Activated CD8-positive, alpha-beta memory T cell treated with anti-CD3 and anti-CD28 coated beads for 4 hours (primary cell): ENCODE measurements around the gene ARV1.
A peak's percentile ranks its signal among the peaks of the same experiment; 100 is the strongest.

Source experiments
- DNase-seq, 2 donors: peaks; one replicate each; pipeline ENCODE4 v3.0.0-alpha.2; 2020; ENCODE audit warnings: low read depth in 2 of 2

Gene ARV1

DNA sequence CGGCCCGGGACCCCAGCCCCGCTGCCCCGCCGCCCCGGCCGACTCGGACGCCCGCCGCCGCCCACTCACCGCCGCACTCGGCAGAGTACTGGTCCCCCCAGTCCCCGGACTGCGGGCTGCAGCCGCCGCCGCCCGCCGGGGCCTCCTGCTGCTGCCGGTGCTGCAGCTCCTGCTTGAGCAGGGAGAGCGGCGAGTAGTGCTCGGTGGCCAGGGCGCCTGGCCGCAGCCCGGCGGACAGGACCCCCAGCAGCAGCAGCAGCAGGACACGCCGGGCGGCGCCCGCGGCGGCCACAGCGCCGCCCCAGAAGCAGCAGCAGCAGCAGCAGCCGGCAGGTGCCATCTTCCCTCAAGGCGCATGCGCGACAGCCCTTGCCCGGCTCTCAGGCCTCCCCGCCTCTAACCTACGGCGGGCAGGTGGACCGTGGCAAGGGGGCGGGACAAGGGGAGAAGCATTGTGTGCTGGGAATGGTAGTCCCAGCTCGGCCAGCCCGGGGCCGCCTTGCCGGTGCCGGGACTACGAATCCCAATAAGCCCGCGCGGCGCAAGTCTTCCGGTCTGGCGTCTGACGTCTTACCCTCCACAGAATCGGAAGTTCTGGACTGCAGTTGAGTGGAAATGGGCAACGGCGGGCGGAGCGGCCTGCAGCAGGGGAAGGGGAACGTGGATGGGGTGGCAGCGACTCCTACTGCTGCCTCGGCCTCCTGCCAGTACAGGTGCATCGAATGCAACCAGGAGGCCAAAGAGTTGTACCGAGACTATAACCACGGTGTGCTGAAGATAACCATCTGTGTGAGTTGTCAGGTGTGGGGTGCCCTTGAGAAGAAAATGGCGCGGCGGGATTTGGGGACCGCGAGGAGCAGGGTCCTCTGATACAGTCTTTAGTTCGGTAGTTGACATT is at the start of gene ARV1, which contains the start of gene TTC13:
ARV1 (plus strand) TSS at position 604 of the 898 bp plus-strand sequence; CDS start at position 616, 12 bp downstream.
TTC13 (minus strand) TSS at position 371 of the 898 bp plus-strand sequence; CDS start at position 340, 31 bp downstream.
- DNase-seq = peak; percentile 91 to 98

DNA sequence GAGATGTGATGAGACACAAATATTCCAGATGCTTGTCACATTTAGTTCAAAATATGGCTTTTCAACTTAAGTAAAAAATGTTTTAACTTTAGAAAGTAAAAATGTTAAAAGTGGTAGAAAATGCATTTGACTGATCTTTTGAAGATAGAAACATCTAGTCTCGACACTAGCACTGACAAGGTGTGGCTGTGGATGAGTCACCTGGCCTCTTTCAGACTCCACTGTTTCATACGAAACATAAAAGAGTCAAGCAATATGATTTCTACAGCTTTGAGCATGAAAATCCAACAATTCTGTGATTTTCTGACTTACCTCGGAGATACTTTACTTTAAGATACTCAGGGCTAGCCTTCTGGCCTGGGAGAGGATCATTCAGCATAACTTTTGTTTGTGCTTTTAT is 47.9 kb upstream of the ARV1 start:
- no peak for DNase-seq

DNA sequence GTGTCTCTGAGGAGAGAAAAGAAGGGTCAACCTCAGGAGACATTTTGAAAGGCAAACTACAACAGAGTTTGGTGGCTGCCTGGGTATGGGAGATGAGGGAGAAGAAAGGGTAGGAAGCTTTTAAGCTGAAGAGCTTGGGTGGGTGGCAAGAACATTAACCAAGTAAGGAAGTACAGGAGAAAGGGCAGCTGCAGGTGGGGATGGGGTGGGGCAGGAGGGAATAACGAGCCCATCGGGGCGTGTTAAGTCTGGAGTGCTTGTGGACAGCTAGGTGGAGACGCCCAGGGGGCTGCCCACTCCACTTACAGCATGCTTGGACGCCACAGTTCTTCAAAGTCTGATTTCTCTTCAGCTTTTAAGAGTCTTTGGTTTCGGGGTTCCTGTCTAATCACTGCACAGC is 43.0 kb upstream of the ARV1 start:
- no peak for DNase-seq

DNA sequence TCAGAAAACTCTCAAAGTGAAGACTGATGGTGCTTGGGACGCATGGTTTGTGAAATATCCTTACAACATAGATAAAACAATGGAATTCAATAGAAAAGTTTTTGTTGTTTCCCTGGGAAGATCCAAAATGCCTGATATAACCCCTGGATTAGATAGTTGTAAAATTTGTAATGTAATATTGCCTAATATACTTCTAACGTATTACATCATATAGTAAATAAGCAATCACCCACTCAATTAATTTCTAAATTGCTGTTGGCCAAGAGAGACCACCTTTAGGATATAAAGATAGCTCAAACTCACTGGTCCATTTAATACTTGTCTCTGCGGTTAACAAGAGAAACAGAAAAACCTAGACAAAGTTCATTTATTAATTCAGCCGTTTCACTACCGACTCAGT is 42.4 kb upstream of the ARV1 start:
- DNase-seq = no peak

DNA sequence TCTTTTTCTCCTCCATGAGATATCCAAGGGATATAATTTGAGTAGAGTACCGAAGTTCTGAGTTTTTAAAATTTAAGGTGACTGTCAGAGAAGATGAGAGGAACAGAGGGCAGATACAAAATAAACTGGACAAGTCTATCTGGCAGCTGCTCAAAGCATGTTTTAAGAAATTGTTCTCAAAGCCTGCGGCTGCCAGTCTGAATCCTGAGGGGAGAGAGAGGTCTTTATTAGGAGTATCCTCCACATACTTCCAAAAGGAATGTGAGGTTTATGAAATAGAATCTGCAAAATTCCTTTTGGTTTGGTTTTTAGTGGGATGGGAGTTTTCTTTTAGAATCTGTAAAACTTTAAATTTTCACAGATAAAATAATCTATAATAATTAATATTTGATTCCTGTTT is 41.5 kb upstream of the ARV1 start:
- DNase-seq = no peak

DNA sequence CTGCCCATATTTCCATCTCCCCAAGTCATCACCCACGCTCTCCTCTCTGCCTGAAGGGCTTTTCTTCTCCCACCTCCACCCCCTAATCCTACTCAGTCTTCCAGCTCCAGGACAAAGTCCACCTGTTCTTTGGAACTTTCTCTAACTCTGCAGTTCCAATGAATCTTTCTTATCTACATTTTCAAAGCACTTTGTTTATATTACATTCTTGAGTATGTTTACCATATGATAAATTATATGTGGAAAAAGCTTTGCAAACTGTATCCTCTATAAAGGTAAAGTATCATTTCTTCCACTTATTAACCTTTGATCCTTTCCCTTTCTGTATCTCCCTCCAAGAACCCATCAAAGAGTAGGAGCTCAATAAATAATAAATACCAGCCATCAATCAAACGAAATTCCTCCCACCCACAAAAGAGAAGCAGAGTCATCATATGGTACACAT is 39.9 kb upstream of the ARV1 start:
- no peak for DNase-seq

DNA sequence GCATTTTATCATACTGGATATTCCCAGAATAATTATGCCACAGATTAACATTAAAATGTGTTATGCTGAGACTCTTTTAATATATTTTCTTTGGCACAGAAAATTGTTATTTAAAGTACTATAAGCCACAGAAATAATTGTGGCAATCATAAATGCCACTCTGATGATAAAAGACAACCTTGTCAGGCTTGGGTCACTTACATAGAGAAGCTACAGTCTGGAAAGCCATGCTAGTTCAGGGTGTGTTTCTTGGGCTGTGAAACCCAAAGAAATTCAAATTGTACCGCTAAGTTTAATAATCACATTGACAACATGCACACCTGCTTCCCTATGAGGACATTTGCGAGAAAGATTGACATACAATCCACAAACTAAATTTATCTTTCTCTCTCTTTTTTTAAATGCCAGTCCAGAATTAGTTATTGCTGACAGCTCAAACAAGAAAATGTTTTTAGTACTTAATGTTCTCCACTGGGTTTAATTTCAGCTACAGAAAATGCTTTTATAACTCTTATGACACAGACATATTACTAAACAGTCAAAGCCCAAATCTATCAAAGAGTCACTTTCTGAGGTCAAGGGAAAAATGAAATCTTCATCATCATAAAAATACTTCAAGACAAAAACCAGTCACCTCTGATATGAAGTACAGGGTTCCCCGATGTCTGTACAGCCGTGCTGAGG is 38.9 kb upstream of the ARV1 start:
- no peak for DNase-seq

DNA sequence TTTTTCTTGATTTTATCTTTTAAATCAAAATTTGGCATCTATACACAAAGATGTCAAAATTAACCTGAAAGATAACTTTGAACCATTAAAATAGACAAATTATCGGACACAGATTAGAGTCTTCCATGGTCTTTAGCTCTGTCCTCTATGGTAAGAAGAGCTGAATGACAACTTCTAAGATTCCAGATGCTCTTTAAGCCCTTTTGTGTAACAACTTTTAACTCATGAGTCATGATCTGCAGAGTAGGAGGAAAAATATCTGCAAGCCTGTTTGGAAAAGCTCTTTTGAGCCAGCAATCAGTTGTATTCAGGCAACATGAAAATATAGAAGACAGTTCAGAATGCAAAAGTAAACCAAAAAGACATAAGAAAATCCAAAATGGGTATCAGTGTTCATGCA is 38.0 kb upstream of the ARV1 start:
- no peak for DNase-seq

DNA sequence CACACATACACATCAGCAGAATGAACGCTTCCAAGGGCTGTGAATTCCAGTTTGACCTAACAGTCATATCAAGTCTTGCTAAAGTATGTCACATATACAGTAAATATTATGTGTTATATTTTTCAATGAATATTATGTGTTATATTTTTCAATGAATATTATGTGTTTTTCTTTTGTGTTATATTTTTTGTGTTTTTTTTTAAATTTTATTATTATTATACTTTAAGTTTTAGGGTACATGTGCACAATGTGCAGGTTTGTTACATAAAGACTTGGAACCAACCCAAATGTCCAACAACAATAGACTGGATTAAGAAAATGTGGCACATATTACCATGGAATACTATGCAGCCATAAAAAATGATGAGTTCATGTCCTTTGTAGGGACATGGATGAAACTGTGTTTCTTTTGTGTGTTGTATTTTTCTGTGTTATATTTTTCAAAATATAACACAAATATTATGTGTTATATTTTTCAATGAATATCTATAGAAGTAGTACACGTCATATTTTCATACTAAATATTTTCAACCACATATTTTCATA is 35.8 kb upstream of the ARV1 start:
- no peak for DNase-seq

DNA sequence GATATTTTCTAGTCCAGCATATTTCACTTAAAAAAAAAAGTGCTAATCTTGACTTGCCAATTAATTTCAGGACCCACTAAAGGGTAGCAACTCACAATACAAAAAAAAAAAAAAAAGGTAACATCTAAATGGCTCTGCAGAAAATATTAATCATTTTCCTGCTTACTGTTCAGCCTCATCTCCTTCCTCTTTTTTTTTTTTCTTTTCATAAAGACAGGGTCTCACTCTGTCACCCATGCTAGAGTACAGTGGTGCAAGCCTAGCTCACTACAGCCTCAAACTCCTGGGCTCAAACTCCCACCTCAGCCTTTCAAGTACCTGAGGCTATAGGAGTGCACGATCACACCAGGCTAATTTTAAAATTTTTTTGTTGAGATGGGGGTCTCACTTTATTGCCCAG is 30.6 kb upstream of the ARV1 start:
- no peak for DNase-seq

DNA sequence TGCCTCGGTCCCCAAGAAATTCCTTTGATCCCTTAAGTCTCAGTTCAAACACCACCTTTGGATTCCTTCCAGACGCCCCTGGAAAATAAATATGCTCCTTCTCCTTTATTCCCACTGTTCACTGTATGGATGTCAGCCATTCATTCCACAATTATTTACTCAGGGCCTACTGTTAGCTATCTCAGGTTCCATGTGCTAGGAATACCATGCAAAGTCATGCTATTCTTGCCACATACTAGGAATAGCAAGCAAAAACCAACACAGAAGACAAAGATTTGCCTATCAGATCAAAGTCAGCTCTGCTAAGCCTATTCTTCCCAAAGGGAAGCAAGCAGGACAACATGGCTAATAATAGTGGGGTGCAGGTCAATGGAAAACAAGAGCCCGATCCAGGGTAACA is 30.0 kb upstream of the ARV1 start:
- no peak for DNase-seq

DNA sequence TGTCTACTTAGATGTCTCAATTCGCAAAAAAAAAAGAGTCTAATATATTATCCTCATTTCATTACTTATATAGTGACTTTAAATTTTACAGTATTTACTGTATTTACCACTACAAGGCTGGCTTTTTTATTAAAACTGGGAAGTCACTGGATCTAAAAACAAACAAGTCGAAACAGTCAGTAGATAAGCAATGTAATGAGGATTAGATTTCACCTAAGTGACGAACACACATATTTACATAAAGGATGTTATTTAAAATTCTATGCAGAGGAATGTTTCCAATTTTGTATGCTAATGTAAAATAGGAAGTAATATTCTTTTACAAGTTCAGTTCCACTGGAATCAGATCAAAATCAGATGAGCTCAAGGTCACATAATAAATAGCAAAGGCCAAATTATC is 28.5 kb upstream of the ARV1 start:
- DNase-seq = no peak

DNA sequence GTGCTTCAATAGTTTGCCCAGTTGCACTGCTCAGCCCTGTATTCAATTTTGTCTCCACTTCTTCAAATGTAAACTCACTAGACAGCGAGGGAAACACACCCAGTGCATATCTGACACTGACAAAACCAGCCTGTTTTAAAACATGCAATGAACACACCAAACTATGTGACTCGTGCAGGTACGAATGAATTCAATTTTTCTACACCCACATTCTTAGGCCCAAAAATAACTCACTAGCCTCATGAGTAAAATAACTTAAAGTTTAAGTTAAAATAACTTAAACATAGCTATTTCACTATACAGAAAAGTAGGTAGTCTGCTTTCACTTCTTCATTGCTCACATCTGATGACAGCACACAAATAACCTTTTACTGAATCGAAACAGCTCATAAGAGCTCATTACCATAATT is 21.3 kb upstream of the ARV1 start:
- DNase-seq = no peak

DNA sequence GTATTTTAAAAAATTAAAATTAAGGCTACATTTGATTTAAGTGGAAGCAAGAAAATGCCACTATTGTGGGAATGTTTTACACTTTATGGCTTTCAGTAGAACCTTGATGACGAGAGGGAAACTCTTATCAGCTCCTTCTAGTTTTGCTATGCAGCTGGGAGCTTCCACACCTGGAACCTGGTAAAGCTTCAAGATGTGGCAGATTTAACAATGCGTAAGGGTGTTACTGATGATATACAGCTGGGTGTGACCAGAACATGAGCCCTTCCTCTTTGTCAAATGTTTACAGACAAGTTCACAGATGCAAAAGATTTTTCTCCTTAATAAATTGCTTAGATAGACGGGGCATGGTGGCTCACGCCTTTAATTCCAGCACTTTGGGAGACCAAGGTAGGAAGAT is 20.5 kb upstream of the ARV1 start:
- DNase-seq = no peak

DNA sequence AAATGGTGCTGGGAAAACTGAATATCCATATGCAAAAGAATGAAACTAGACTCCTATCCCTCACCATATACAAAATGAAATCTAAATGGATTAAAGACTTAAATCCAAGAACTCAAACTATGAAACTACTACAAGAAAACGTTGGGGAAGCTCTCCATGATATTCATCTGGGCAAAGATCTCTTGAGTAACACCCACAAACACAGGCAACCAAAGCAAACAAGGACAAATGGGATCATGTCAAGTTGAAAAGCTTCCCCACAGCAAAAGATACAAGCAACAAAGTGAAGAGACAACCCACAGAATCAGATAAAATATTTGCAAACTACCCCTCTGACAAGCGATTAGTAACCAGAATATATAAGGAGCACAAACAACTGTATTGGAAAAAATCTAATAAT is 14.0 kb upstream of the ARV1 start:
- DNase-seq = no peak

DNA sequence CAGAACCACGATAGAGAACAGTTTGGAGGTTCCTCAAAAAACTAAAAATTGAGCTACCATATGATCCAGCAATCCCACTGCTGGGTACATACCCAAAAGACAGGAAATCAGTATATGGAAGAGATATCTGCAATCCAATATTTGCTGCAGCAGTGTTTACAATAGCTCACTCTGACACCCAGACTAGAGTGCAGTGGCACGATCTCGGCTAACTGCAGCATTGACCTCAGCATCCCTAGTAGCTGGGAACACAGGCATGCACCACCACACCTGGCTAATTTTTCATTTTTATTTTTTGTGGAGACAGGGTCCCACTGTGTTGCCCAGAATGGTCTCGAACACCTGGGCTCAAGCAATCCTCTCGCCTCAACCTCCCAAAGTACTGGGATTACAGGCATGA is 13.4 kb upstream of the ARV1 start:
- no peak for DNase-seq

DNA sequence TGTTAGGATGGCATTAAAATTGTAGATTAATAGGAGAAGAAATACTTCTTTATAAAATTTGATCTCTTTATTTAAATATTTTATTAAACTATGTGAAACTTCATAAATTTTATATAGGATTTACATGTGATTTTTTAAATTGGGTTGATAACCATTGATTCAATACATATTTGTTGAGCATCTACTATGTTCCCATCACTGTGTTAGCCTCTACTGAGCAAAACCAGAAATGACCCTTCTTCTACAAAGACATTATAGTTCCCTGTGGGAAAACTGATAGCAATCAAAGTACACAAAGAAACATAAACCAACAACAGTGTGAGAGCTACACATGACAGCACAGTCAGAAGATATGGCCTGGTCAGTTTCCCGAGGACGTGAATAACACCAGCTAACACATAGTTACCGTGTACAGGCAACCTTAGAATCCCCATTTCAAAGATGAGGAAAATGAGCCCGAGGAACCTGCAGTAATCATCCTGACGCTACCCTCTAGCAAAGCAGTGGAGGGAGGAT is 12.5 kb upstream of the ARV1 start:
- no peak for DNase-seq

DNA sequence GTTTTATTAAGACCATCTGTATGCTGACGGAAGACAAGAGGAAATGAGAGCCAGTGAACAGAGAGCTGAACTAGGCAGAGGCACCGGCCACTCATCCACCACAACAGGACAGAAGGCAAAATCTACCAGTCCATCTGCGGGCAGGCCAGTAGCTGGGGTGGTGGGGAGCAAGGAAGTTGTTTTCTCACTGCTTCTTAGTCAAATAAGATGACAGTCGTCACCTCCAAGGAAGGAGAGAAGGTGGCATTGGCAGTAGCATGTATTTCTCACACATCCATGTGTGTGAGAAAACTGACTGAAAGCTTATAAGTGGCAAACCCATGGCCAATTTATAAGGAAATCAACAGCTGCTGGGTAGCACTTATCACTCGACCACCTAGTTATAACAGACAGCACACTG is 8.5 kb upstream of the ARV1 start:
- DNase-seq = no peak

DNA sequence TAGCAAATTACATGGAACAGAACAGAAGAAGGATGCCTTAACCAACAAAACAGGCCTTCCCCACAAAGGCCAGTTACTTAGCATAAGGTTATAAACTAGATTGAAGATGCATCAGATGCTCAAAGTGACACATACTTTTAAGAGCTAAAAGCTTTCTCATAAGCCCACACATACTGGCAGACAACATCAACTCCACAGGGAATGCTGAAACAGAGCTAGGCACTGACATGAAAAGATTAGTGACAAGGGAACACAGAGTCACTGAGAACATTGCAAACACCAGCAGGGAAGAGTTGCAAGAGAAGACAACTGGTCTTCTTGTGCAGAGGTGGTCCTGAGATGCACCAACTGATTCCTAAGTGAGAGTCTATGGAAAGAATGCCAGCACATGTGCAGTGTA is 7.1 kb upstream of the ARV1 start:
- DNase-seq = no peak

DNA sequence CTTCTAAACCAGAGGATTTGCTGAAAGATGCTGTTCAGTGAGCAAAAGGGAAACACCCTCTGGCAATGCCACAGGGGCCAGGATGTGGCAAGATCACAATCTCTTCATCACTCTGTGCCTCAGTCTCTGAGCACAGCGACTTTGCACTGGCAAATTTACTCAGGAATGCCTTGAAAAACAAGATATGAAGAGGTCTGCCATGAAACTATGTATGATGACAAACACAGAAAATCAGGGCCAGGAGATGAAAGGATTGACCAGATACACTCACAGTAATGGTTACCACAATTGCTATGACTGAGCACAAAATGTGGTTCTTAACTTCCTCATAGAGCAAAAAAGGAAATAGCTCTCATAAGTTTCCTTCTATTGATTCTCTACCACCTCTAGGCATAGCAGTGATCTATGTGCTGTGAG is 6.0 kb upstream of the ARV1 start:
- DNase-seq = peak in 1 of 2 donors; percentile 31

DNA sequence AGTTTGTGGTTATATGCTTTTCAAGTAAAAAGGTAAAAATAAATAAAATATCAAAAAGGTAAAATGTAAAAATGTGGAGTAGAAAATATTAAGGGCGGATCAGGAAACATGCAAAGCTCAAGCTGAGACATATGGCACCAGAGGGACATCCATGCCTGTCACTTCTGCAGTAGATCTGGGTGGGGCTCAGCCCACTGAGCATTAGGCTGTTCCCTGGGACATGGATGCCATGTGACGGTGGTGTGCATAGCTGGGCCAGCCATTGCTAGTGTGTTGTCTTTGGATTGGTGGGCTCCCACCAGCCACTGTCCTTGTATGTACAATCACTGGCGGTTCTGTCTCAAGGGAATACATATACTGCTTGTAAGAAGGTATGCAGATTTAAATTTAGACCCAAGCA is 3.3 kb upstream of the ARV1 start:
- no peak for DNase-seq

DNA sequence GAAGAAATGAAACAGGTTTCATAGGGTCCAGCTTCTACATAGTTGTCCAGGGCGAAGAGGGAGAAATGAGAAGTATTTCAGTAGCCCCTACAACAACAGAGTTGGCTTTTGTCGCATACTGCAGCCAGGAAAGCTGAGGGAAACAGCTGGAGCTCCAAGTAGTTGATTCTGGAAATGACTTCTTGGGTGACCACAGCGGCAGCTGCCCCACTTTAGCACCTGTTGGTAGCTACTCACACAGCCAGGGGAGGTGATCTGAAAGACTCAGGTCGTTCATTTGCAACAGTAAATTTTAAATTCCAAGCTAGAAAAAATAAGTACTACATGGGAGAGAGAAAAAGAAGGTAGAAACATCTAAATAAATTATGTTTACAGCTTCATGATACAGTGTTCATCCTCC is 2.5 kb upstream of the ARV1 start:
- no peak for DNase-seq
